ENCODE data around the gene TRAF7. TPM values are rescaled to one million over a fixed set of nuclear protein-coding genes. Genes with fewer than 3 reads are reported as not detected.
"Not testable (repeated sequence)": the region's sequence is repeated elsewhere in the genome, so short reads cannot be mapped to it uniquely, and the experiment has no call there.

Gene TRAF7
- total RNA-seq (100 to 1,000 TPM; 102 to 106 TPM), polyA plus RNA-seq (7.3 TPM)

DNA sequence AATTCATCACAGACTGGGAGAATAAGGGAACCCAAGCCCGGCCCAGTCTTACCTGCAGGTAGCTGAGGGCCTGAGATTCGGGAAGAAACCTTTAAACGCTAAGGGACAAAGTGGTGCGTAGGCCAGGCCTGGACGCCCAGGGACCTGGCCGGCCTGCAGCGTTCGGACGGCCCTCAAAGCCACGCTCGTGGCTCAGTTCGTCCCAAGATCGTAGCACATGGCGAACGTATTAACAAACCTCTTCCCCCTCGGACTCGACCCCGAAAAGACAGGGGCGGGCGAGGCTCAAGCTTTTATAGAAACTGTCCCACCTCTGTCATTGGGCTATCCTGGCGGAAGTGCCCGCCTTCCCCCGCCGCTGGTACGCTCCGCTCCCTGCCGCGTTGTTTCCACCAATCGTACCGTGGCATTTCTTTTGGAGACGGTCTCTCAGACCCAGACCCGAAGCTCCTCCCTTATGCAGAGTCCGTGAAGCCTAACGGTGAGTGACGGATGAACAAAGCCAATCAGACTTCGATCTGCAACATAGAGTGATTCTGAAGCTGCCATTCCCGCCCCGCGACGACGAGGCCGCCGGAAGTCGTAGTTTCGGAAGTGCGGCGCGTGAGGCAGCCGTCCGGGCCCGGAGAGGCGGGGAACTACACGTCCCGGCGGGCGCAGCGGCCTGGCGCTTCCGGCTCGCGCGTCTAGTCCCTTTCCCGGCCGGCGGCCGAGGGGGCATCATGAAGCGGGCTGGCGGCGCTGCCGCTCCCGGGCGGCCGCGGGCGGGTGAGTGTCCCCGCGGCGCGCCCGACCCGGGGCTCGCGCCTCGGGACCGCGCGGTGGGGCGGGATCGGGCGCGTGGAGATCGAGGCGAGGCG lies at the start of gene TRAF7:
TSS of gene TRAF7 (plus strand) at position 692 of the 860 bp plus-strand sequence. CDS start 8,139 bp downstream, outside the sequence.
- H3K27ac Mint-ChIP-seq, result peak within 1 kb of the TSS; percentile 73 to 96 (median 90)
- Histone ChIP-seq H3K4me1 (ENCODE audit: insufficient read depth, low read length) (peaks cover 59% of the 10 kb centered on the region), H3K4me3 (ENCODE audit: low read length) (peak within 1 kb of the TSS; percentile 100), H3K27me3 (ENCODE audit: insufficient read depth, low read length, poor library complexity, severe bottlenecking) (no peaks in the 10 kb centered on the region), H3K9me3 (ENCODE audit: low read length) (no peaks in the 10 kb centered on the region), H3K36me3 (ENCODE audit: insufficient read depth, low read length) (peaks cover 5% of the 10 kb centered on the region), H3K27ac (ENCODE audit: low read depth, low read length) (peak within 1 kb of the TSS; percentile 91)
- ChIA-PET CTCF (interaction anchor here (0.8 to 5.4 kb wide), 11 partner anchors 10 to 381 kb away, joined by 3 to 48 read pairs (median 4); partner anchors contain the start of genes ECI1, NTHL1, RPS2 and TSC2), POLR2A (interaction anchor here (0.6 to 1.9 kb wide), 29 partner anchors 9 to 1519 kb away, joined by 3 to 19 read pairs (median 5); partner anchors contain the start of genes AMDHD2, CRAMP1, ECI1 and FAHD1)
- H3K36me3 Mint-ChIP-seq, result peaks cover 0 to 22% (median 0%) of the 10 kb centered on the region in 3 donors
- H3K9me3 Mint-ChIP-seq, result no peaks in the 10 kb centered on the region
- H3K4me1 Mint-ChIP-seq, result peaks cover 43 to 75% (median 44%) of the 10 kb centered on the region in 3 donors
- peak; percentile 94 to 99 (median 98) for DNase-seq
- H3K27me3 Mint-ChIP-seq, result peaks cover 0 to 7% of the 10 kb centered on the region in 2 donors
- peak within 1 kb of the TSS; percentile 91 to 95 (median 92) for H3K4me3 Mint-ChIP-seq

DNA sequence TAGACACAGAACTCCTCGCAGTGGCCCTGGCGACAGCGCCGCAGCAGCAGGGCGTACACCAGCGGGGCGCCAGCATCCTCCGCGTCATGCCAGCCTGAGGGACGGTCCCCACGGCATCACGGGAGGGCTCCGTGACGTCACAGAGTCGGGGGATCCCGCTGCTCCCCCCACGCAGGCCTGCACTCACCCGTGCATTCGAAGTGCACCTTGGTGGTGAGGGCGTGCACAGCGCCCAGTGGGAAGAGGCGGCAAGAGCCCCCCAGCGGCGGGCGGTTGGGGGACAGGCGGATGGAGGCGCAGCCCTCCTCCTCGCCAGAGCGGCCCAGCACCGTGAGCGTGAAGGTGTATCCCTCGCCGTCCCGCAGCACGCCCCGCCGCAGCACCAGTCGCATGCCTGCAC lies 49.4 kb upstream of the TRAF7 start:
- POLR2A ChIA-PET; H3K4me1 ChIP-seq (ENCODE audit: insufficient read depth, low read length); H3K36me3 ChIP-seq (ENCODE audit: insufficient read depth, low read length); H3K9me3 Mint-ChIP-seq; H3K4me3 ChIP-seq (ENCODE audit: low read length); H3K4me1 Mint-ChIP-seq; H3K9me3 ChIP-seq (ENCODE audit: low read length); DNase-seq; H3K27ac ChIP-seq (ENCODE audit: low read depth, low read length); H3K27ac Mint-ChIP-seq; H3K4me3 Mint-ChIP-seq; H3K27me3 ChIP-seq (ENCODE audit: insufficient read depth, low read length, poor library complexity, severe bottlenecking); H3K27me3 Mint-ChIP-seq; CTCF ChIA-PET: not testable (repeated sequence)
- peaks cover 0 to 30% (median 2%) of the 10 kb centered on the region in 3 donors for H3K36me3 Mint-ChIP-seq

DNA sequence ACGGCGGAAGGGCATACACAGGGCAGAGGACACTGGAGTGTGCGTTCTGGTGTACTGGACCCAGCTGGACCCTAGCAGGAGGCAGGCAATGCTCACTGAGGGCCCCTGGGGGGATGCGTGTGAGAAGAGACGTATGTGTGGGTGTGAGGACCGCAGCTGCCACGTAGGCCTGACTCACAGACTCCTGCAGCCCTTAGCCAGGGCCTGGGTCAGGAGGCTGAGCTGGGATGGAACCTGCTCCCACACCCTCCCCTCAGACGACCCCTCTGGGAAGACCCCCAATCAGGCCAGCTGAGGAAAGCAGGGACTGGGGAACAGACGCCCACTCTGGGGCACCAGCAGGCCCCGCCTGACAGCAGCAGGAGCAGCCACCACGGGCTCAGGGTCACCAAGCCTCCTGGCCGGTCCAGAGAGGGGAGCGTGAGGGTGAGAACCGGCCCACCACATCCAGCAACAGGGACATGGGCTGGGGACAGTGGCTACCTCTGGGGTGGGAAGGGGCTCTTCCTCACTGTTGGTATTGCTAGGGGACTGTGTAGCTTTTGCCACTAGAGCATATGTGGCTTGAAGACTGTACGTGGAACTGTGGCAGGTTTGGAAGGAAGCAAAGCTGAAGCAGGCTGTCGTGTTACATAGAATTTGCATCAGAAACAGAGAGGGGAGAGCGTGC lies 48.3 kb upstream of the TRAF7 start:
- H3K4me3 Mint-ChIP-seq; CTCF ChIA-PET; H3K36me3 ChIP-seq (ENCODE audit: insufficient read depth, low read length); POLR2A ChIA-PET; DNase-seq; H3K27me3 ChIP-seq (ENCODE audit: insufficient read depth, low read length, poor library complexity, severe bottlenecking); H3K27me3 Mint-ChIP-seq; H3K4me1 Mint-ChIP-seq; H3K4me3 ChIP-seq (ENCODE audit: low read length); H3K9me3 ChIP-seq (ENCODE audit: low read length); H3K9me3 Mint-ChIP-seq; H3K4me1 ChIP-seq (ENCODE audit: insufficient read depth, low read length); H3K27ac Mint-ChIP-seq; H3K27ac ChIP-seq (ENCODE audit: low read depth, low read length): not testable (repeated sequence)
- H3K36me3 Mint-ChIP-seq, result peaks cover 0 to 25% (median 2%) of the 10 kb centered on the region in 3 donors

- CTCF ChIA-PET; H3K27me3 ChIP-seq (ENCODE audit: insufficient read depth, low read length, poor library complexity, severe bottlenecking); H3K9me3 Mint-ChIP-seq; H3K4me3 ChIP-seq (ENCODE audit: low read length); H3K27me3 Mint-ChIP-seq; H3K27ac Mint-ChIP-seq; H3K4me1 ChIP-seq (ENCODE audit: insufficient read depth, low read length); H3K4me3 Mint-ChIP-seq; H3K4me1 Mint-ChIP-seq; POLR2A ChIA-PET; H3K9me3 ChIP-seq (ENCODE audit: low read length); H3K27ac ChIP-seq (ENCODE audit: low read depth, low read length); H3K36me3 ChIP-seq (ENCODE audit: insufficient read depth, low read length); DNase-seq: not testable (repeated sequence)
- H3K36me3 Mint-ChIP-seq, result peaks cover 0 to 25% (median 2%) of the 10 kb centered on the region in 3 donors
Observed at GRCh38 chr16:2107791-2108125, 47.8 kb upstream of the TRAF7 start.

GRCh38 chr16:2108446-2109270 lies 46.9 kb upstream of the TRAF7 start:
- H3K9me3 ChIP-seq (ENCODE audit: low read length); CTCF ChIA-PET; H3K4me3 Mint-ChIP-seq; H3K27ac ChIP-seq (ENCODE audit: low read depth, low read length); POLR2A ChIA-PET; H3K4me1 ChIP-seq (ENCODE audit: insufficient read depth, low read length); H3K27ac Mint-ChIP-seq; H3K4me1 Mint-ChIP-seq; H3K27me3 Mint-ChIP-seq; H3K36me3 ChIP-seq (ENCODE audit: insufficient read depth, low read length); DNase-seq; H3K4me3 ChIP-seq (ENCODE audit: low read length); H3K9me3 Mint-ChIP-seq; H3K27me3 ChIP-seq (ENCODE audit: insufficient read depth, low read length, poor library complexity, severe bottlenecking): not testable (repeated sequence)
- H3K36me3 Mint-ChIP-seq, result peaks cover 0 to 25% (median 2%) of the 10 kb centered on the region in 3 donors

DNA sequence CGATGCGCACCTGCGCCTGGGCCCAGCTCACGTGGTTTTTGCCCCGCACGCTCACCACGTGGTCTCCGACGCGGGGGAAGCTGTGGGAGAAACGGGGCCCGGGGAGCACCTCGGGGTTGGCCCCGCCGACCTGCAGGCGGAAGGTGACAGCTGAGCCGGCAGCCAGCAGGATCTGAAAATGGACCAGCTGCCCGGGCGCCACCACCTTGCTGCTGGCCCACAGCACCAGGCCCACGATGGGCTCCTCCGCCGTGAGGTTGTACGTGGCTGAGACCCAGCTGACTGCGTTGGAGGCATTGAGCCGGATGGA lies 46.4 kb upstream of the TRAF7 start:
- H3K36me3 ChIP-seq (ENCODE audit: insufficient read depth, low read length); H3K9me3 ChIP-seq (ENCODE audit: low read length); H3K27me3 Mint-ChIP-seq; H3K27ac Mint-ChIP-seq; DNase-seq; CTCF ChIA-PET; H3K4me3 ChIP-seq (ENCODE audit: low read length); H3K4me1 Mint-ChIP-seq; H3K4me1 ChIP-seq (ENCODE audit: insufficient read depth, low read length); POLR2A ChIA-PET; H3K4me3 Mint-ChIP-seq; H3K27ac ChIP-seq (ENCODE audit: low read depth, low read length); H3K9me3 Mint-ChIP-seq; H3K27me3 ChIP-seq (ENCODE audit: insufficient read depth, low read length, poor library complexity, severe bottlenecking): not testable (repeated sequence)
- peaks cover 0 to 26% (median 2%) of the 10 kb centered on the region in 3 donors for H3K36me3 Mint-ChIP-seq

DNA sequence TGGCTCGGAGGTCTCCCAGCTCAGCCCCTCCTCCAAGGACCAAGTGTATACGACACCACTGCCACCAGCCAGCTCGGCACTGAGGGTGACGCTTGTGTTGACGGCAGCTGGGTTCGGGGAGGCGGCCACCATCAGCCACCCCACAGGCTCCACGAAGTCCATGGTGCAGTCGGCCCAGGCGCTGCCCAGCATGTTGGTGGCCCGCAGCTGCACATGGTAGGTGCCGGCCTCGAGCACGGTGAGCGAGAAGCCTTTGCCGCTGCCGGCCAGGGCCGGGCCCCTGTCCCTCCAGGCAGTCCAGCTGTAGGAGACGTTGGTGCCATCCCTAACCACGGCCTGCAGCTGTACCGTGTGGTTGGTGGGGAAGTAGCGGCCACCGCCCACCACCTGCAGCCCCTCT lies 45.7 kb upstream of the TRAF7 start:
- H3K4me3 ChIP-seq (ENCODE audit: low read length); H3K4me3 Mint-ChIP-seq; H3K4me1 Mint-ChIP-seq; H3K27ac Mint-ChIP-seq; POLR2A ChIA-PET; H3K9me3 Mint-ChIP-seq; H3K4me1 ChIP-seq (ENCODE audit: insufficient read depth, low read length); DNase-seq; H3K36me3 ChIP-seq (ENCODE audit: insufficient read depth, low read length); H3K9me3 ChIP-seq (ENCODE audit: low read length); CTCF ChIA-PET; H3K27me3 ChIP-seq (ENCODE audit: insufficient read depth, low read length, poor library complexity, severe bottlenecking); H3K27me3 Mint-ChIP-seq; H3K27ac ChIP-seq (ENCODE audit: low read depth, low read length): not testable (repeated sequence)
- peaks cover 0 to 27% (median 2%) of the 10 kb centered on the region in 3 donors for H3K36me3 Mint-ChIP-seq
